Measurements from ENCODE around the gene ATP2C1.
A peak's percentile ranks its signal among the peaks of the same experiment; 100 is the strongest.
"Not testable (repeated sequence)": the region's sequence is repeated elsewhere in the genome, so short reads cannot be mapped to it uniquely, and the experiment has no call there.

Gene ATP2C1

GRCh38 chr3:130893376-130894129, at the start of gene ATP2C1:
Gene ATP2C1 (plus strand): TSS chr3:130894084. CDS start chr3:130894770, 686 bp downstream.
- ATAC-seq (replicated peaks) (peak; percentile 92 to 95), DNase-seq (peak; percentile 94)
- peak within 1 kb of the TSS; percentile 98 for H3K27ac Mint-ChIP-seq
- peaks cover 0 to 5% of the 10 kb centered on the region in 2 donors for H3K36me3 Mint-ChIP-seq
- H3K4me1 Mint-ChIP-seq: peaks cover 15 to 32% of the 10 kb centered on the region in 2 donors
- H3K27me3 Mint-ChIP-seq: no peaks in the 10 kb centered on the region
- peak within 1 kb of the TSS; percentile 88 to 98 for H3K4me3 Mint-ChIP-seq
- no peaks in the 10 kb centered on the region for H3K9me3 Mint-ChIP-seq

- peaks cover 0 to 4% of the 10 kb centered on the region in 2 donors for H3K27me3 Mint-ChIP-seq
- H3K4me3 Mint-ChIP-seq: no peak overlapping the region
- no peaks in the 10 kb centered on the region for H3K36me3 Mint-ChIP-seq
- H3K27ac Mint-ChIP-seq: no peak overlapping the region
- H3K4me1 Mint-ChIP-seq: peaks cover 4 to 16% of the 10 kb centered on the region in 2 donors
- ATAC-seq (replicated peaks): no peak
- H3K9me3 Mint-ChIP-seq: no peaks in the 10 kb centered on the region
- no peak for DNase-seq
Observed at GRCh38 chr3:130844462-130844861, 49.4 kb upstream of the ATP2C1 start.

- peaks cover 13 to 22% of the 10 kb centered on the region in 2 donors for H3K4me1 Mint-ChIP-seq
- no peak for DNase-seq
- no peak overlapping the region for H3K27ac Mint-ChIP-seq
- H3K36me3 Mint-ChIP-seq: no peaks in the 10 kb centered on the region
- no peak overlapping the region for H3K4me3 Mint-ChIP-seq
- H3K27me3 Mint-ChIP-seq: peaks cover 0 to 4% of the 10 kb centered on the region in 2 donors
- H3K9me3 Mint-ChIP-seq: no peaks in the 10 kb centered on the region
- ATAC-seq (replicated peaks): no peak
Observed at GRCh38 chr3:130846181-130846580, 47.7 kb upstream of the ATP2C1 start.

- Mint-ChIP-seq H3K27me3 (peaks cover 3 to 8% of the 10 kb centered on the region in 2 donors), H3K4me1 (peaks cover 13 to 22% of the 10 kb centered on the region in 2 donors), H3K27ac (no peak overlapping the region), H3K9me3 (no peaks in the 10 kb centered on the region), H3K4me3 (no peak overlapping the region), H3K36me3 (no peaks in the 10 kb centered on the region)
- DNase-seq (no peak), ATAC-seq (replicated peaks) (no peak)
Observed at GRCh38 chr3:130849091-130849552, 44.8 kb upstream of the ATP2C1 start.

GRCh38 chr3:130850044-130850797, 43.7 kb upstream of the ATP2C1 start:
- ATAC-seq (replicated peaks) (peak; percentile 93 to 94), DNase-seq (peak; percentile 29)
- Mint-ChIP-seq H3K27me3 (peaks cover 11 to 13% of the 10 kb centered on the region in 2 donors), H3K9me3 (no peaks in the 10 kb centered on the region), H3K4me3 (peak overlapping the region in 1 of 2 donors; percentile 44), H3K4me1 (peaks cover 13 to 22% of the 10 kb centered on the region in 2 donors), H3K36me3 (no peaks in the 10 kb centered on the region), H3K27ac (peak overlapping the region; percentile 62)

- no peak for DNase-seq
- H3K9me3 Mint-ChIP-seq: no peaks in the 10 kb centered on the region
- H3K4me3 Mint-ChIP-seq: peak overlapping the region in 1 of 2 donors; percentile 44
- H3K36me3 Mint-ChIP-seq: no peaks in the 10 kb centered on the region
- peaks cover 13 to 22% of the 10 kb centered on the region in 2 donors for H3K4me1 Mint-ChIP-seq
- no peak for ATAC-seq (replicated peaks)
- peaks cover 17 to 19% of the 10 kb centered on the region in 2 donors for H3K27me3 Mint-ChIP-seq
- no peak overlapping the region for H3K27ac Mint-ChIP-seq
Observed at GRCh38 chr3:130850843-130851242, 43.0 kb upstream of the ATP2C1 start.

- H3K27me3 Mint-ChIP-seq: peaks cover 18 to 19% of the 10 kb centered on the region in 2 donors
- no peak overlapping the region for H3K4me3 Mint-ChIP-seq
- H3K9me3 Mint-ChIP-seq: no peaks in the 10 kb centered on the region
- no peaks in the 10 kb centered on the region for H3K36me3 Mint-ChIP-seq
- H3K4me1 Mint-ChIP-seq: peaks cover 13 to 22% of the 10 kb centered on the region in 2 donors
- H3K27ac Mint-ChIP-seq: no peak overlapping the region
- no peak for DNase-seq
- no peak for ATAC-seq (replicated peaks)
Observed at GRCh38 chr3:130851277-130851676, 42.6 kb upstream of the ATP2C1 start.

GRCh38 chr3:130853581-130853980, 40.3 kb upstream of the ATP2C1 start:
- DNase-seq (no peak), ATAC-seq (replicated peaks) (no peak)
- H3K9me3 Mint-ChIP-seq: no peaks in the 10 kb centered on the region
- no peak overlapping the region for H3K27ac Mint-ChIP-seq
- H3K4me3 Mint-ChIP-seq: no peak overlapping the region
- H3K4me1 Mint-ChIP-seq: peaks cover 16 to 28% of the 10 kb centered on the region in 2 donors
- H3K36me3 Mint-ChIP-seq: no peaks in the 10 kb centered on the region
- peaks cover 23 to 24% of the 10 kb centered on the region in 2 donors for H3K27me3 Mint-ChIP-seq

GRCh38 chr3:130854208-130854864, 39.5 kb upstream of the ATP2C1 start:
- H3K27me3 Mint-ChIP-seq: peaks cover 22 to 23% of the 10 kb centered on the region in 2 donors
- no peak for ATAC-seq (replicated peaks)
- no peak for DNase-seq
- H3K36me3 Mint-ChIP-seq: no peaks in the 10 kb centered on the region
- H3K4me3 Mint-ChIP-seq: no peak overlapping the region
- no peaks in the 10 kb centered on the region for H3K9me3 Mint-ChIP-seq
- H3K4me1 Mint-ChIP-seq: peaks cover 12 to 21% of the 10 kb centered on the region in 2 donors
- H3K27ac Mint-ChIP-seq: no peak overlapping the region

GRCh38 chr3:130857336-130858026, 36.4 kb upstream of the ATP2C1 start:
- Mint-ChIP-seq H3K4me1 (peaks cover 4 to 7% of the 10 kb centered on the region in 2 donors), H3K4me3 (no peak overlapping the region), H3K27ac (peak overlapping the region; percentile 42), H3K36me3 (no peaks in the 10 kb centered on the region), H3K9me3 (no peaks in the 10 kb centered on the region), H3K27me3 (peaks cover 23 to 25% of the 10 kb centered on the region in 2 donors)
- DNase-seq (no peak), ATAC-seq (replicated peaks) (peak; percentile 29 to 60)

GRCh38 chr3:130862130-130862529, 31.8 kb upstream of the ATP2C1 start:
- not testable (repeated sequence) for ATAC-seq (replicated peaks); DNase-seq; H3K9me3 Mint-ChIP-seq; H3K4me3 Mint-ChIP-seq; H3K36me3 Mint-ChIP-seq; H3K27ac Mint-ChIP-seq; H3K4me1 Mint-ChIP-seq
- H3K27me3 Mint-ChIP-seq: peaks cover 5 to 10% of the 10 kb centered on the region in 2 donors

GRCh38 chr3:130865489-130865888, 28.4 kb upstream of the ATP2C1 start:
- Mint-ChIP-seq H3K4me3 (no peak overlapping the region), H3K36me3 (no peaks in the 10 kb centered on the region), H3K27me3 (no peaks in the 10 kb centered on the region), H3K27ac (no peak overlapping the region), H3K4me1 (no peaks in the 10 kb centered on the region), H3K9me3 (peaks cover 0 to 6% of the 10 kb centered on the region in 2 donors)
- ATAC-seq (replicated peaks) (no peak), DNase-seq (no peak)

- ATAC-seq (replicated peaks) (no peak), DNase-seq (no peak)
- Mint-ChIP-seq H3K27ac (no peak overlapping the region), H3K4me1 (no peaks in the 10 kb centered on the region), H3K27me3 (no peaks in the 10 kb centered on the region), H3K4me3 (no peak overlapping the region), H3K9me3 (peaks cover 0 to 6% of the 10 kb centered on the region in 2 donors), H3K36me3 (no peaks in the 10 kb centered on the region)
Observed at GRCh38 chr3:130866327-130866726, 27.6 kb upstream of the ATP2C1 start.

- Mint-ChIP-seq H3K27ac (no peak overlapping the region), H3K27me3 (no peaks in the 10 kb centered on the region), H3K4me1 (no peaks in the 10 kb centered on the region), H3K36me3 (no peaks in the 10 kb centered on the region), H3K9me3 (peaks cover 0 to 2% of the 10 kb centered on the region in 2 donors), H3K4me3 (no peak overlapping the region)
- ATAC-seq (replicated peaks) (no peak), DNase-seq (no peak)
Observed at GRCh38 chr3:130870423-130870822, 23.5 kb upstream of the ATP2C1 start.
